Effector memory CD4-positive, alpha-beta T cell (primary cell): Measurements from ENCODE around the gene MED13L.

Source experiments
- DNase-seq, 3 donors: peaks; one replicate each; pipeline ENCODE4 v3.0.0-alpha.2; 2020
- H3K27ac ChIP-seq: 2 replicates; pipeline ENCODE4 v1.7.0; 2013; ENCODE audit warnings: mild to moderate bottlenecking, low read length, moderate library complexity; ENCODE audit not compliant: insufficient read depth, poor library complexity, severe bottlenecking
- H3K27me3 ChIP-seq: replicated peaks from 2 replicates; pipeline ENCODE4 v1.7.0; 2013; ENCODE audit warnings: mild to moderate bottlenecking, low read length; ENCODE audit not compliant: insufficient read depth, control insufficient read depth, poor library complexity, severe bottlenecking
- H3K36me3 ChIP-seq: 2 replicates; pipeline ENCODE4 v1.7.0; 2013; ENCODE audit warnings: mild to moderate bottlenecking, low read length, moderate library complexity; ENCODE audit not compliant: control insufficient read depth, insufficient read depth
- H3K4me1 ChIP-seq: 2 replicates; pipeline ENCODE4 v1.7.0; 2013; ENCODE audit warnings: low read length, mild to moderate bottlenecking; ENCODE audit not compliant: control insufficient read depth, insufficient read depth, poor library complexity, severe bottlenecking
- H3K4me3 ChIP-seq: 2 replicates; pipeline ENCODE4 v1.7.0; 2013; ENCODE audit warnings: low read length, low read depth, mild to moderate bottlenecking; ENCODE audit not compliant: insufficient read depth, poor library complexity, severe bottlenecking
- H3K9me3 ChIP-seq: 2 replicates; pipeline ENCODE4 v1.7.0; 2013; ENCODE audit warnings: mild to moderate bottlenecking, low read length, moderate library complexity; ENCODE audit not compliant: control insufficient read depth

Gene MED13L

DNA sequence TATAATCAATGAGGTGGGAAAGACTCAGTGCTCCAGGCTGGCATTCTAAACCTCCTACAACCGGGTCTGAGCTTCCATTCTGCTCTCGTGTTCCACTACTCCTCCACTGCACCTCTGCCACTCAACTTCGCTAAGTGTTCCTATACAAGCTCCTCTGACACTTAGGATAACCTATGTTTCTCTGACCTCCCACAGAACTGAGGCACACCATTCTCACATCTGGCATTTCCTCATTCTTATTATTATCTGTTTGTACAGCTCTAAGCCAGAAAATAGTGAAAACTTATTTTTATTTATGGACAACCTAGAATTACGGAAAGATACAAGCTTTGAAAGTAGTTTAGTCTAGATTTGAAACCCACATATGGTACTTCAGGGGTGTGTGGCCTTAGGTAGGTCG, 127.0 kb downstream of the MED13L start:
- Histone ChIP-seq H3K4me1 (no peaks in the 10 kb centered on the region), H3K27ac (no peak overlapping the region)
- no peak for DNase-seq

DNA sequence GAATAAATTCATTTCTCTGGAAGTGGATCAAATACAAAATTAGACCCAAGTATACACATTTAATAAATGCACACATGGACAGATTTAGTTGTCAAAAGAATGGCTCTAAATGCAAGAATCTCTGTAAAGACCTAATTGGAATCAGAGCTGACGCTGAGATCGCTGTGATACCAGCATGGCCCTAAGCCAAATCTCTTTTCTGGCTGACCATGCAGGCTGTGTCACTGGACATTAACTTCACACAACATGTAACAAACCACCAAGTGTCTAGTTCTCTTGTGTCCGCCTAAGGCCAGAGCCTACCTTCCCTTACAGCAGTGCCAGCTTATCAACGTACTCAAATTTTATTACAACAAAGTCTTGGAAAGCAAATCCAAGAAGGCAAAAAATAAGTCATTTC, 127.5 kb downstream of the MED13L start:
- Histone ChIP-seq H3K4me3 (no peak overlapping the region), H3K27me3 (no peaks in the 10 kb centered on the region), H3K36me3 (no peaks in the 10 kb centered on the region), H3K9me3 (no peaks in the 10 kb centered on the region), H3K4me1 (no peaks in the 10 kb centered on the region), H3K27ac (no peak overlapping the region)
- DNase-seq = no peak

More for the DNA sequence above, 127.0 kb downstream of the MED13L start:
- Histone ChIP-seq H3K9me3 (no peaks in the 10 kb centered on the region), H3K27me3 (no peaks in the 10 kb centered on the region), H3K4me3 (no peak overlapping the region), H3K36me3 (no peaks in the 10 kb centered on the region)

DNA sequence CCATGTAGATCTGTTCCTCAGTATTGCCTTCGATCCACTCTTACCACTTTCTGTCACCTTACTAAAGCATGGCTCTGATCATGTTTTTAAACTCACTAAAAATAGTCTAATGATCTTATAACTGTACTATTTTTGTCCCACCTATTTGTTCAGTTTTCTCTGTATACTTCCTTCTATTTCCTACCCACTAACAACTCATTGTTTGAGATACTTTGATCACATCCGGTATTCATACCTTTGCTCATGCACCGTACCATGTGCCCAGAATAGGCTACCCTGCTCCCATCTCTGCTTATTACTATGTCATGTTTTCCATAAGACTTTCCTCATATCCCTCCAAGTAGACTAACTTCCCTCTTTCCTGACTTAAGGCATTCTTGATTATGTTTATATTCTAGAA, 128.6 kb downstream of the MED13L start:
- Histone ChIP-seq H3K36me3 (no peaks in the 10 kb centered on the region), H3K27ac (no peak overlapping the region), H3K9me3 (no peaks in the 10 kb centered on the region), H3K27me3 (no peaks in the 10 kb centered on the region), H3K4me1 (no peaks in the 10 kb centered on the region), H3K4me3 (no peak overlapping the region)
- no peak for DNase-seq

DNA sequence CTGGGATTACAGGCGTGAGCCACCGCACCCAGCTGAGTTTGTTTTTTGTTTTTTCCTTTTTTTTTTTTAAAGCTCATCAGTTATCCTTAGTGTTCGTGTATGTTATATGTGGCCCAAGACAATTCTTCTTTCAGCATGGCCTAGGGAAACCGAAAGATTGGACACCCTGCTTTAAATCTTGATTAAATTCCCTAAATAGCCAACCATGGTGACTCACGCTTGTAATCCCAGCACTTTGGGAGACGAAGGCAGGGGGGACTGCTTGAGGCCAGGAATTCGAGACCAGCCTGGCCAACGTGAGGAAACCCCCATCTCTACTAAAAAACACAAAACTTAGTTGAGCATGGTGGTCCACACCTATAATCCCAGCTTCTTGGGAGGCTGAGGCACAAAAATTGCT, 131.1 kb downstream of the MED13L start:
- Histone ChIP-seq H3K27ac (no peak overlapping the region), H3K36me3 (no peaks in the 10 kb centered on the region), H3K4me1 (peaks cover 7% of the 10 kb centered on the region), H3K9me3 (no peaks in the 10 kb centered on the region), H3K27me3 (no peaks in the 10 kb centered on the region), H3K4me3 (no peak overlapping the region)
- DNase-seq = no peak

DNA sequence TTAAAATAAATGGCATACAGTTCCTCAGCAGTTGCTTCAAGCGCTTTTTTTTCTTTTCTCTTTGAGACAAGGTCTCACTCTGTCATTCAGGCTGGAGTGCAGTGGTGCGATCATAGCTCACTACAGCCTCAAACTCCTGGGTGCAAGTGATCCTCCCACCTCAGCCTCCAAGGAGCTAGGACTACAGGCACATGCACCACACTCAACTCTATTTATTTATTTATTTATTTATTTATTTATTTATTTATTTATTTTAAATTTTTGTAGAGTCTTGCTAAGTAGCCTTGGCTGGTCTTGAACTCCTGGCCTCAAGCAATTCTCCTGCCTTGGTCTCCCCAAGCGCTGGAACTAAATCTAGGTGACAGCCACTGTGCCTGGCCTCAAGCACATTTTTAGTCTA, 132.0 kb downstream of the MED13L start:
- Histone ChIP-seq H3K27ac (no peak overlapping the region), H3K36me3 (no peaks in the 10 kb centered on the region), H3K4me1 (peaks cover 7% of the 10 kb centered on the region), H3K9me3 (no peaks in the 10 kb centered on the region), H3K4me3 (no peak overlapping the region), H3K27me3 (no peaks in the 10 kb centered on the region)
- no peak for DNase-seq

DNA sequence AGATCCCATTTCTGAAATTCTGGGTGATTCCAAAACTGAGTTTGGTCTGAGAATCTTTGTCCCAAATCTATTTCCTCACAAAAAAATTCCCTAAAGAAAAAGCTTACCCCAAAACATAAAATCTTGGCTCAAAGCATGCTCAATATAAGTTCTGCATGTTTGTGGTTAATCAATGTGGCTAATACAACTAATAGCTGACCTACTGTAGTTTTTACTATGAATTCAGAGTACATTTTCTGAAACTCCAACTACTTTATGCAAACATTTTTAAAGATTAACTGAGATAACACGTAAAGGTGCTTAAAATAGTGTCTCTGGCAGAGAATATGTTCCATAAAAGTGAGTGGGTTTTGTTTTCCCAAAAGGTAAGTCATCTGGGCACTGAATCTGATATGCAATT, 133.1 kb downstream of the MED13L start:
- H3K36me3 ChIP-seq = no peaks in the 10 kb centered on the region
- no peaks in the 10 kb centered on the region for H3K27me3 ChIP-seq
- H3K27ac ChIP-seq = no peak overlapping the region
- peaks cover 7% of the 10 kb centered on the region for H3K4me1 ChIP-seq
- H3K9me3 ChIP-seq = no peaks in the 10 kb centered on the region
- H3K4me3 ChIP-seq = no peak overlapping the region
- no peak for DNase-seq

DNA sequence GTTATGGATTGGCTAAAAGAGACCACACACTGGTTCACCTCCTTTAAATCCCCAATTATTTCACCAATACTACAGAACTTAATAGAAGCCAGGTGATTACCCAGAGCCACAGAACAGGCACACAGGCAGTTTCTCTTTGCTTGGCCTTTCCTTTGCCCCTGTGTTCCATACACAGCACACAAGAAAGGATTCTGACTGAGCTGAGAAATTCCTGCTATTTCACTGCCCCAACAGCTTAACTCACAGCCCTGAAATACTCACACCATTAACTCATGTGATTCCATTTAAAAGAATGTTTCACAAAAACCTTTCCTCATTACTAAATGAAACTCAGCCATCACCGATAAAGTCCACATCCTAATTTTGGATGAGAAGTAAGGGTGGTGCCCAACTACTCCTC, 133.6 kb downstream of the MED13L start:
- H3K36me3 ChIP-seq = no peaks in the 10 kb centered on the region
- peaks cover 7% of the 10 kb centered on the region for H3K4me1 ChIP-seq
- no peak overlapping the region for H3K27ac ChIP-seq
- no peak overlapping the region for H3K4me3 ChIP-seq
- H3K9me3 ChIP-seq = no peaks in the 10 kb centered on the region
- no peaks in the 10 kb centered on the region for H3K27me3 ChIP-seq
- DNase-seq = no peak

DNA sequence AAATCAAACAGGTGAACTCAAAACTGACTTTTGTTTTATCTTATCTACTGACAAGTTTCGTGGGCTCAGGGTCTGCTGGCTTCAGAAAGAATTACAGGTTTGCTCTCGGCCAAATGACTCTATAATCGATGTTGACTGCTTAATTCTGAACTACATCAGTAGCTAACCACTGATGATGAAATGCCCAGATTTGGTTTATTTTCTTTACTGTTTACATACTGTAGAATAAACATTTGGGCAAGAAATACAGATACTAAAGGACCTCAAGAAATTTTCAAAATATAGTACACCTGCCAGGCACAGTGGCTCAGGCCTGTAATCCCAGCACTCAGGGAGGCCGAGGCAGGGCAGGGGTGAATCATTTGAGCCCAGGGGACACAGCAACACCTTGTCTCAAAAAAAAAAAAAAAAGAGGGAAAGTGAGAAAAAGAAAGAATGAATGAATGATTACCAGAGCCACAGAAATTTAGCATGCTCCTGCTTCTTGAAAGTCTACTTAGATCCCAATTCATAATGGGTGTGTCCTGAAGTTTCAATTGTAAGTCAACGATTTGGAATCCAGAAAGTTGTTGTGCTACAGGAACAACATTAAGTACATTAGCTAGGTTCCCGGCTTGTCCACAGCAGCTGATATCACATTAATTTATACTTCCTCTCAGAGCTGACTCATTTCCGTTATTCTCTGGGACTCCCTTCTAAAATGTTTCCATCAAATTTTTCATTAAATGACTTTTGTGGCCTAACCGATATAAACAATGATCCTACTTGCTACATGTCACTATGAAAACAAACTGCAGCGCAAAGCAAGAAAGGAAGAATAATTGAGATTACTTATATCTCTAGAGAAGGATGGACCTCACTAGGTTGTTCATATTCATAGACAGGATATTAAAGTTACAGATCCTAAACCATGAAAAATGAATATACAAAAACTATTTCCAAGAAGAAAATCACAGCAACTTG, 134.3 kb downstream of the MED13L start:
- Histone ChIP-seq H3K4me3 (no peak overlapping the region), H3K36me3 (no peaks in the 10 kb centered on the region), H3K9me3 (no peaks in the 10 kb centered on the region), H3K27me3 (no peaks in the 10 kb centered on the region), H3K27ac (no peak overlapping the region), H3K4me1 (peaks cover 7% of the 10 kb centered on the region)
- no peak for DNase-seq

DNA sequence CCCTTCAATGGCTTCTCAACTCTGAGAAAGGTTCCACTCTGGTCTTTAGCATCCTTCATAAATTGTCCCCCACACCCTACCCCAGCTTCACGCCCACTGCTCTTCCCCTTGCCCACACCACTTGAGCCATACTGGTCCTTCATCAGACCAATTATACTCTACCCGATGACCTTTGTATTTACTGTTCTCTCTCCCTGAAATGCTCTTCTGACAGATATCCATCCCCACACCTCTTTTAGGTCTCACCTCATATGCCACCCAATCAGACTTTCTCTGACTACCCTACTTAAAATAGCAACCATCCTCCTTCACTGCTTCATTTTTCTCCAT, 135.7 kb downstream of the MED13L start:
- Histone ChIP-seq H3K9me3 (no peaks in the 10 kb centered on the region), H3K27me3 (no peaks in the 10 kb centered on the region), H3K36me3 (no peaks in the 10 kb centered on the region), H3K4me1 (peaks cover 7% of the 10 kb centered on the region), H3K4me3 (no peak overlapping the region), H3K27ac (no peak overlapping the region)
- DNase-seq = no peak

DNA sequence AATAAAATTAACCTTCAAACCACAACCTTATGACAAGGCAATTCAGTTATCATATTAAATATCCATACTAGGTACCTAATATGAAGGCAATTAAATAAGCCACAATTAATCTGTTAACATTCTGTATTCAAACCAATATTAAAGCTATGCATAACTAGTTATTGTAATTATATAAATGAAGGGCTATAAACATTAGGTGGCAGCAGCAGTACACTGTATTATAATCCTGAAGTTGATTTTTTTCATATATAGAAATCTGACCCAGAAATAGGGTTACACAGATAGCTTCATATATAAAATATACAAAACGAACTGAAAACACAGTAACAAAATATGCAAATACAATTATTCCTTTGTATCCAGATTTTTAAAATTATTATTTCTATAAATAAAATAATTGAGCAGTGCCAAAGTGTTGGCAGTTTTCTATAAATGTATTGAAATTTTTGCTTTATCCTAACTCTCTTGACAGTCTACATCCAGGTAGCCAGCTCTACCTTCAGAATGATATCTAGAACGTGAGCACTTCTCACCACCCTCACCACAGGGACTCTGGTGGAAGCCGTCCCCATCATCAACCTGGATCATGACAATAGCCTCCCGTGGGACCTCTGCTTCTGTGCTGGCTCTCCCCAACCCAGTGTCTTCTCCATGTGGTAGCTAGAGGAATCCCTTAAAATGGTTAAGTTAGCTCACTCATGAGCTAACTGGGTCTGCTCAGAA, 136.2 kb downstream of the MED13L start:
- no peak for DNase-seq
- Histone ChIP-seq H3K27ac (no peak overlapping the region), H3K4me3 (no peak overlapping the region), H3K9me3 (no peaks in the 10 kb centered on the region), H3K27me3 (no peaks in the 10 kb centered on the region), H3K4me1 (peaks cover 7% of the 10 kb centered on the region), H3K36me3 (no peaks in the 10 kb centered on the region)
